ENCODE measurements around the gene ZNF14. TPM values are rescaled to one million over a fixed set of nuclear protein-coding genes. Genes with fewer than 3 reads are reported as not detected.
A peak's percentile ranks its signal among the peaks of the same experiment; 100 is the strongest.
"Not testable (repeated sequence)": the region's sequence is repeated elsewhere in the genome, so short reads cannot be mapped to it uniquely, and the experiment has no call there.

ZNF14 gene
- 3.6 TPM for total RNA-seq
- long read RNA-seq, partial matches to known transcripts: 1 of 4 reads
- long read RNA-seq, other reads (novel, unspliced or antisense): 0 of 4 reads

DNA sequence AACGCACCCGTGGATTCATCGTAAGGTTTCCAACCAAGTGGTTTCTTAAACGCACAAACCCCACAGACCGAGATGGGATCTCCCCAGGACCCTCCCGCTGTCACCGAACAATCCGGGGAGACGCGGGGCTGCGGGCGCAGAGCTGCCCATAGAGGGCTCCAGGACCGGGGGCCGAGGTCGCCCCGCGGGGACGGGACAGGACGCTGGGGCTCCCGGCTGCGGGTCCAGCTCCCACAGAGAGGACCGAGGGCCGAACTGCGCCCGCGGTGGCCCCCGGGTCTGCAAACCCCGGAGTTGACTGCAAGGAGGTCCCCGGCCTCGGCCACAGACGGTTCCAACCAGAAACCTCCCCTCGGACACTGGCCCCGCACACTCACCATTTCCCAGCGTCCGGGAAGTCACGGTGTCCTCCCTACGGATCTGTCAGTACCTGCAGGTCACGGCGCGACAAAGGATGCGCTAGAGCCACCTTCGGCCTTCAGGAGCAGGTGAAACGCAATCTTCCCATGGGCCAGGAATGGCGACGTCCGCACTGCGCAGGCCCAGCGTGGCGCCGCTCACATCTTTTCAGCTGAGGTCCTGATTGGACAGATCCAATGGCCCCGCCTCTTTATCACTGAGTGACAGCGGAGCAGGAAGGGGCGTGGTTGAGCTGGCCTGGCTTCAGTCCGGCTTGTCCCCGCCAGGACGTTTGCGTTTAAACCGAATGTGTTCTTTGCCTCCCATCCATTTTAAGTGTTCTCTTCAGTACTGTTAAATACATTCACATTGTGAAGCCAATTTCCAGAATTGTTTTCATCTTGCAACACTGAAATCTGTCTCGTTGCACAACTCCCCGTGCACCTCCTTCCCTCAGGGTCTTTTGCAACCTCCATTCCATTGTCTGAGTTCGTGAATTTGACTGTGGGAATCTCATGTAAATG, at the start of gene ZNF14:
ZNF14 (minus strand) TSS at position 534 of the 923 bp plus-strand sequence; CDS start at position 380, 154 bp downstream.
- DNase-seq (peak; percentile 93), ATAC-seq (peak; percentile 100)
- intact Hi-C loops (cut with micrococcal nuclease): no loop called here

DNA sequence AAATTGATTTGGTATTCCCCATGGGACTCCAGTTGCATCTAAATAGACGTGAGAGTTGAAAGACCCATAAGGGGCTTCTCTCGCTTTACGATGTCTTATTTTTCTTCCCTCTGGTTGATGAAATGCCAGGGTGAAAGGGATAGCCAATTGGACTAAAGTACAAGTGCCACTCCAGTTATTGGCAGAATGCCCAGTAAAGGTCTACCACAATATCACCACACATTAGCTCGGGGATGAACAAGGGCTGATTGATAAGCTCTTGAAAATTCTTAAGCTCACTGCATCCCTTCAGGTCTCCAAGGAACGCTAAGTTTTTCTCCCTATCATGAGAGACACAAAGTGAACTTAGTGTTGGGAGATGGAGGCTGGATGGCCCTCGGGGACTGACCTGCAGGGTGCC, 48.9 kb upstream of the ZNF14 start:
- DNase-seq; ATAC-seq; intact Hi-C loops (cut with micrococcal nuclease): not testable (repeated sequence)

DNA sequence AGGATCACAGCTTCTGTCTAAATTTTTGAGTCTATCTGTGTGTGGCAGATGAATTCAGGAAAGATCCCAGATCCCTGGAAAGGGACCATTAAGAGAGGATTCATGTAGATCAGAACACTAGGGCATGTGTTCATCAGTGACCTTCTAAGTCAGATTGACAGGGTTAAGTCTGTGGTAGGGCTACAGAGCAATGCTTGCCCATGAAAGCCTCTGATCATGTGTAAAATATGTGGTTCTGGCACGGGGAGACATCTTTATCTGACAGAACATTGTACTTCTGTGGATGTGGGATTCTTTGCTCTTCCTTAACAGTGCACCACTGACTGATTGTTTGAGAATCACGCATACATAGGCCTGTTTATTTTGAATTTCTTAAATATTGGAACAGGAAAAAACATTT, 45.8 kb upstream of the ZNF14 start:
- ATAC-seq (no peak), DNase-seq (no peak)
- intact Hi-C loops (cut with micrococcal nuclease): no loop called here

DNA sequence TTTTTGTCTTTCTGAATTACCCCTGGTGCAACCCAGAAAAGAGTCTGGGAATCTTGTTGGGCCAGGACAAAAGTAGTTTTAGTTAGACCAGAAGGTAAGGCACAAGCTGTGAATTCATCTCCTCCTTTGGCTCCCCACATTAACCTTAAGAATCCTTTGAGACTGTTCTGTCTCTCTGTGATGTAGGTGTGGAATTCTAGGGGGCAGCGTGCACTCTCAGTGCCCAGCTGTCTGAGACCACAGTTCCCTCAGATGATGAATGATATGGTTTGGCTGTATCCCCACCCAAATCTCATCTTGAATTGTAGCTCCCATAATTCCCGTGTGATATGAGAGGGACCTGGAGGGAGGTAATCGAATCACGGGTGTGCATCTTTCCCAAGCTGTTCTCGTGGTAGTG, 44.8 kb upstream of the ZNF14 start:
- DNase-seq (no peak), ATAC-seq (no peak)
- intact Hi-C loops (cut with micrococcal nuclease): no loop called here

DNA sequence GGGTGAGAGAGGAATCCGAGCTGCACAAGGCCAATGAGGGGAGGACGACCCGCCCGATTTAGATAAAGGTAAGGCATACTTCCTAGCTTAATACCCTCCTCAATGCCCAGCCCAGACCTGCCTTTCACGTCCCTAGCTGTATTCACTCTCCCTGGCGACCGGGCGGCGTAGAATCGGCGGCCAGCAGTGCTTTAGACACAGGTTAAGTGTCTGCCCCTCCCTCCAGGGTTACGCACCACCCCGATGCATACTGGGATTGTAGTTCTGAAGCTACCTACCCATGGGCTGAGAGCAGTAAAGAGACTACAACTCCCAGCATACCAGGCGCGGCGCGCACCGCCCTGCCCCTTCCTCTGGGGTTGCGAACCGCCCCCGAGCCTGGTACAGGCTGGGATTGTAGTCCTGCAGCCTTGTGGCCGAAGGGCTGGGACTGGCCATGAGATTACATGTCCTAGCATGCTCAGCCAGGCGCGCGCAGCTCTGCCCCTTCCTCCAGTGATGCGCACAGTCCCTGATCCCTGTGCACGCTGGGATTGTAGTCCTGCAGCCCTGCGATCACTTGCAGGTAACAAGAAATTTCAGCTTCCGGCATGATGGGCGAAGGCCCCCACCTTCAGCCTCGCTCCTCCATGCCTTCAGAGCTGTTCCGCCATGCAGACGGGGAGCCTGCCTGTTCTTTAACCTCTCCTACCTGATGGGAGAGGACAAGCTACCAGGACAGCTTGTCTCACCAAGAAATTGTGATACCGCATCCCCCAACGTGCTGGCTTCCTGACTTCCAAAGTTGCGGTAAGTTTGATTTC, 43.5 kb upstream of the ZNF14 start:
- ATAC-seq: peak; percentile 100
- intact Hi-C loops (cut with micrococcal nuclease): no loop called here
- DNase-seq: peak; percentile 98

DNA sequence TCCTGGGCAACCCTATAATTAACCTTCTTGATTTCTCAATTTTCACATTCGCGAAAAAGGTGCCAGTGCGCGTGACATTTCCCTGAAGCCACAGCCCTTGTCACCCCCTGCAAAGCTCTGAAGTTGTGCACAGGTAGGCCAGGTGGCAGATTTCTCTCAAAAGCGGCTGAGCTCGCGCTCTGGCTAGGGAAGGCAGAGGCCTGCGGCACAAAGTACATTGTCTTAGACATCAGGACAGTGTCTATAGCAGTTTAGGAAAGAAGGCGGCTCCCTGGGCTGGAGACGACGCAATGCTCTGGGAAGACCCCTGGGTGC, 42.9 kb upstream of the ZNF14 start:
- intact Hi-C loops (cut with micrococcal nuclease): no loop called here
- no peak for DNase-seq
- ATAC-seq: no peak

DNA sequence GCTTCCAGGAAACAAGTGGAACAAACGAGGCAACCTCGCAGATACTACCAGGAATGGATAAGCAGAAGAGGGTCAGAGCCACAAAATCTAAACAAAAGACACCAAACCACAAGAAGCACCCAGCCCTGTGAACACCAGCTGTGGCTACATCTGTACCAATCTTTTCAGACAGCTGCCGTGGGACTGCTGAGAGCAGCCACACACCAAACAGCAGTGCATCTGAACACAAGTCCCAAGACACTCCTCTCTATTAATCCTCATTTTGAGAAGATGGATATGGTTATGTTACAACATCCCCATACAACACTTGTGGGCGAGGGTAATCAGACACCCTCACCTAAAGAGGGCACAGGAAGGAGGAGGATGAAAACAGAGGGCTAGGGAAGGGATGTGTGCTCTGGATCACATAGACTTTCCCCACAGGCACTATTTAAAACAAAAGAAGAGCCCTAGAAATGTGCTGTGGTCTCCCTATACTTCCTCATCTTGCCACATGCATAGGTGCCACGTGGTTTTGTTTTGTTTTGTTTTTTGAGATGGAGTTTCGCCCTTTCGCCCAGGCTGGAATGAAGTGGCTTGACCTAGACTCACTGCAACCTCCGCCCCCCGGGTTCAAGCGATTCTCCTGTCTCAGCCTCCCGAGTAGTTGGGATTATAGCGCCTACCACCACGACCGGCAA, 41.6 kb upstream of the ZNF14 start:
- DNase-seq (no peak), ATAC-seq (no peak)
- intact Hi-C loops (cut with micrococcal nuclease): no loop called here

DNA sequence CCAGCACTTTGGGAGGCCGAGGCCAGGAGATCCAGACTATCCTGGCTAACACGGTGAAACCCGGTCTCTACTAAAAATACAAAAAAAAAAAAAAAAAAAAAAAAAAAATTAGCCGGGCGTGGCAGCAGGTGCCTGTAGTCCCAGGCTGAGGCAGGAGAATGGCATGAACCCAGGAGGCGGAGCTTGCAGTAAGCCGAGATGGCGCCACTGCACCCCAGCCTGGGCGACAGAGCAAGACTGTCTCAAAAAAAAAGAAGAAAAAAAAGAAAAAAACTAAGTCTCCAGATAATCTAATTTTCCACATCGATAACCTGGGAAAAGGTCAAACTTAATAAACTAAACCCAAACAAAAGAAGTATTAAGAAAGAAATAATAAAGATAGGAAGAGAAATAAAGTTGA, 39.1 kb upstream of the ZNF14 start:
- not testable (repeated sequence) for DNase-seq, ATAC-seq

DNA sequence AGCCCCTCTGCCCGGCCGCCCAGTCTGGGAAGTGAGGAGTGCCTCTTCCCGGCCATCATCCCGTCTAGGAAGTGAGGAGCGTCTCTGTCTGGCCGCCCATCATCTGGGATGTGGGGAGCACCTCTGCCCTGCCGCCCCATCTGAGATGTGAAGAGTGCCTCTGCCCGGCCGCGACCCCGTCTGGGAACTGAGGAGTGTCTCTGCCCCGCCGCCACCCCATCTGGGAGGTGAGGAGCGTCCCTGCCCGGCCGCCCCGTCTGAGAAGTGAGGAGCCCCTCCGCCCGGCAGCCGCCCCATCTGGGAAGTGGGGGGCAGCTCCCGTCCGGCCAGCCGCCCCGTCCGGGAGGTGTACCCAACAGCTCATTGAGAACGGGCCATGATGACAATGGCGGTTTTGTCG, 37.1 kb upstream of the ZNF14 start:
- DNase-seq; ATAC-seq; intact Hi-C loops (cut with micrococcal nuclease): not testable (repeated sequence)

More for the DNA sequence above, 39.1 kb upstream of the ZNF14 start:
- intact Hi-C loops (cut with micrococcal nuclease): not testable (repeated sequence)

DNA sequence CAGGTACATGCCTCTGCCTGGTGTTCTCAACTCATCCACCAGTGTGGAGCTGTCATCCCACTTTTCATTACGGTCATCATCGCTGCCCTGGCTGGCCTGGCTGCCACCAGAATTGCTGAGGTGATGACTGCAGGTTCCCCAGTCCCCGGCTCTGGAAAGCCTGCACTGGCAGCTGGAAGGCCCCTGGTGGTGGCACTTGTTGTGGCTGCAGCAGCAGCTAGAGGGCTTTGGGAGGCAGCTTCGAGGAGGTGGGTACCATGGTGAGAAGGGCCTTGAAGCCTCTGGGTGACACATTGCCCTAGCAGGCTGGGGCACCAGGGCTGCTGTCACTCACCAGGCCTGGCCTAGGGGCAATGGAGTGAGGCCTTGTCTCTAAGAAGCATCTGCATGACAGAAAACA, 25.3 kb upstream of the ZNF14 start:
- intact Hi-C loops (cut with micrococcal nuclease): no loop called here
- ATAC-seq: no peak
- DNase-seq: no peak

DNA sequence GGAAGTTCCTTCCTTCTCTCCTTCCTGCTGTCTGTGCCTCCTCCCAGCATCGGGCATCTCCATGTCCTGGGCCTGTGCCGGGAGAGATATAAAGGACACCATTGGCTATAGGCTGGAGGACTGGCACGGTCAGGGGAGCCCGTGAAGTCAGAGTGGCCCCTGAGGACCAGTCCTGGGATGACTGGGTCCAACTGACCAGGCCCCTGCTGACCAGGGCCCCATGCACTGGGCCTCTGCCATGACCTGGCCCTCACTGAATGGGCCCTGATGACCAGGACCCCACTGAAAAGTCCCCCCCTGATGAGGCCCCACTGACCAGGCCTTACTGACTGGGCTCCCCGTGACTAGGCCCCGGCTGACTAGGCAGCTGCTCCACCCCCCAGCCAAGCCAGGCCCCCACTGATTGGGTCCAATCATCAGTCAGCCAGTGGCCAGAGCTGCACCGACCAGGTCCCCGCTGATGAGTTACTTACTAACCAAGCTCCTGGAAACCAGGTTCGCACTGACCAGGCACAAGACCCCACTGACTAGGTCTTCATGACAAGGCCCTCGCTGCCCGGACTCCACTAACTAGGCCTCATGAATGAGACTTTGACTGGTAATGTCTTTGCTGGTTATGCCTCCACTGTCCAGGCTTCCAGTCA, 20.0 kb upstream of the ZNF14 start:
- DNase-seq (no peak), ATAC-seq (no peak)
- intact Hi-C loops (cut with micrococcal nuclease): no loop called here

DNA sequence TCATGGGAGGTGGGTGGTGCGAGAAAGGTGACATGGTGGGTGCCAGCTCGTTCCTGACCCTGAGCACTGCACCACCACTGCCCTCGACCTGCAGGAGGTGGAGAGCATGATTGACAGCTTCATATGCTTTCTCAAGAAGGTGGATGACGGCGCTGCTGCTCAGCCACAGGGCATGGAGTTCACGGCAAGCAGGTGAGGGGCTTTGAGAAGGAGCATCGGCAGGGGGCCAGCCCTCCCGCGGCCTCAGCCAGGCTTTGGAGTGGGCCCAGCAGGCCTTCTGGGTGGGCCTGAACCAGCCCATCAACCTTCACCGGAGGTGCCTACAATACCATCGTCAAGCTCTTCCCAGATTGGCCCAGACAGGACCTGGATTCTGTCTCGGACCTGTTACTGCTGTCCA, 18.9 kb upstream of the ZNF14 start:
- DNase-seq: no peak
- intact Hi-C loops (cut with micrococcal nuclease): no loop called here
- ATAC-seq: no peak

DNA sequence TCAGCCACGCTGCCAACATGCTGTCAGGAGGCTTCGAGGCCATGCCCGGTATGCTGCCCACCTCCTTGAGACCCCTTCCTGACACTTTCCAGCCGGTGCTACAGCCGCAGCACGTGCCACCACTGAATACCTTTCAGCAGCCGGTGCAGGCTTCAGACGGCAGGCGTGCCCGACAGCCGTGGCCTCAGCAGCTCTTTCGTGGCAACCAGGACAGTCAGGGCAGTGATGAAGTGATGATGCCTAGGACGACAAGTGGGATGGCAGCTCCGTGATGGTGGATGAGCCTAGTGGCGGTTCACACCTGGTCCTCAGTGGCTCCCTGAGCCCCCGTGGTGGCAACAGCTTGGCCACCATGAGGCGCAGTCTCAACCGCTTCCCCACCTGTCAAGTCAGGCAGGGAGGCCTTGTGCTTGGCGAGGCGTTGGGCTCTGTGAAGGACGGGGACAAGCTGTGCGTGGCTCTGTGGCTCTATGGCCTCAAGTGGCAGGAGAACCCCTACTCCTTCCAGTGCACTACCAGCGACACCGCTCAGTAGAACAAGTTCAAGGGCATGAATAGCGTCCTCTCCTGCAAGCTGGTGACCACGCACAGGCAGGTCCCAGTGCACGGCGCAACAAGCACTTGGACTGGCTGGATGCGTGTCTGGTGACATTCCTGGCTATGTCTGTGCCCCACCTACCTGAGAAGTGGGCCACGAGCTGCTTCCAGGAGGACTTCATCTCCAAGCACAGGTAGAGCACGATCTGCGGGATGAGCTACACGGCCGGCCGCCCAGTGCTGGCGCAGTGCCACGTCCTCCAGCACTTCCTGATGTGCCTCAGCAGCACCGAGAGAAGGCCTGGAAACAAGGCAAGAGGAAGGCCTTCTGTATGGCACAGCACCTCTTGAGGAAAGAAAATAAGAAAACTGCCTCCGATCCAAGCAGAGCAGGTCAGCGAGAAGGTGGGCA, 18.2 kb upstream of the ZNF14 start:
- DNase-seq: no peak

DNA sequence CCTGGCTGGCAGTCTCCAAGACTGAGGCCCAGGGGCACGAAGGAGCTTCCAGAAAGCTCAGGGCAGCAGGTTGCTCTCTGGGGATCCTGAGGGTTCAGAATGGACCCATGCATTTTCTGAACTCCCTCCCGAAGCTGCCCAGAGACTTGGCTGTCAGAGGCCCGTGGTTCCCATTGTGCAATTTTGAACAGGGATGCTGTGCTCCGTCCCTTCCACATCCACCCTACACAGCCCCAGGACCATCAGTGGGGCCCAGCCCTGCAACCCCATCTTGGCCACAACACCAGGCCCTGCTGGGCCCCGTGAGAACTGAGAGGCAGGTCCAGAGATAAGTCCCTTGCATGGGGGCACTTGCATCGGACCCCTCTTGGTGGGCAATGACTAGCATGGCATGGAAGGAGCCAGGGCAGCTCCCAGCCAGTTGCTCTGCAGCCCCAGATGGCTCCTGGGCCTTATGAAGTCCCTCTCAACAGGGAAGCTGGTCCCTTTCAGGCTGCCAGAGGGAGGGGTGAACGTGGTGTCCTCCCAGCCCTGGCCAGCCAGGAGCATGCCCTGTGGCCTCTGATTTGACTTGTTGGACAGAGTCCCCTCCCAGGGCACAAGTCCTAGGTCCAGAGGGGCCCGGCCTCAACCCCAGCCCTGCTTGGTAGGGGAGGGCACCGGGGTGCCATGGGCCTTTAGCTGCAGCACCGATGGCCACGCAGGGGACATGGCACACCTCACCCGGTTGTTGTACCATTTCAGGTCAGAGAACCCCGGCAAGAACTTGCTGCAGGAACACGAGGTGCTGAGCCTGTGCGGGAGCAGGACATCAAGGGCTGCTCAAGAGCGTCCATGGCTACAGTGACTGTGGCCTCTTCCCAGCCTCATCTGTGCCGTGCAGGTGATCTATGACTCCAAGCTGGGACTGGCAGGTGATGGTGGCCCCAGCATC, 17.3 kb upstream of the ZNF14 start:
- intact Hi-C loops (cut with micrococcal nuclease): no loop called here
- ATAC-seq (no peak), DNase-seq (no peak)

More for the DNA sequence above, 18.2 kb upstream of the ZNF14 start:
- intact Hi-C loops (cut with micrococcal nuclease): no loop called here
- no peak for ATAC-seq

DNA sequence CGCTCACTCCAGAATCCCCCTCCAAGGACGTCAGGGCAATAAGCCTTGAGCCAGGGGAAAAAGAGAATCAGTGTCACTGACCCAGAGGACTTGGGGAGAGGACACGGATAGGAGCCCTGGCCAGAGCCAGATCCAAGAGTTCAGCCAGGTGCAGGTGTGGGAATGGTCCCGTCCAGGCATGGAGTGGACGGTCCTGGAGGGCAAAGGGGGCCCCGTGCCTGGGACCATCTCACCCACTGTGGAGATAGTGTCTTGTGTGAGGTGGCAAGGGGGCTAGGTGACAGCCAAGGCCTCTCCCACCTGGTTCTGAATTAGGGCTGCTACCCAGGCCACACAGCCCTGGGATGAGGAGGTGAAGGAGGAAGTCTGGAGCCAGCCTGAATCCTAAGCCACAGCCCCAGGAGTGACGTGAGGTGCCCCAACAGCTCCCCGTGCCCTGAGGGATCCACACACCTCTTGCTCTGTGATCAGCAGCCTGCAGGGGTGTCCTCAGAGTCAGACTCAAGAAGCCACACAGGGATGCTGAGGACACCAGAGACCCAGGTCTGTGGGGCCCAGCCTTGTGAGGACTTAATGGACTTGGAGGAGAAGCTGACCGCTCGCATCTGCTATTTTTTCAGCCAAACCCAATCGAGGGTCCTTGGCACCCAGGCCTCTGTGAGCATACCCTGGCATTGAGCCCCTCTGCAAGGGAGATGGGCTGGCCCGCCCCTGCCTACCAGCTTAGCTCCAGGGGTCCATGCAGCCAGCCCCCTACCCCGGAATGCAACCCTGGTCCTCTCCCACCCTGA, 16.4 kb upstream of the ZNF14 start:
- ATAC-seq (no peak), DNase-seq (no peak)
- intact Hi-C loops (cut with micrococcal nuclease): no loop called here

DNA sequence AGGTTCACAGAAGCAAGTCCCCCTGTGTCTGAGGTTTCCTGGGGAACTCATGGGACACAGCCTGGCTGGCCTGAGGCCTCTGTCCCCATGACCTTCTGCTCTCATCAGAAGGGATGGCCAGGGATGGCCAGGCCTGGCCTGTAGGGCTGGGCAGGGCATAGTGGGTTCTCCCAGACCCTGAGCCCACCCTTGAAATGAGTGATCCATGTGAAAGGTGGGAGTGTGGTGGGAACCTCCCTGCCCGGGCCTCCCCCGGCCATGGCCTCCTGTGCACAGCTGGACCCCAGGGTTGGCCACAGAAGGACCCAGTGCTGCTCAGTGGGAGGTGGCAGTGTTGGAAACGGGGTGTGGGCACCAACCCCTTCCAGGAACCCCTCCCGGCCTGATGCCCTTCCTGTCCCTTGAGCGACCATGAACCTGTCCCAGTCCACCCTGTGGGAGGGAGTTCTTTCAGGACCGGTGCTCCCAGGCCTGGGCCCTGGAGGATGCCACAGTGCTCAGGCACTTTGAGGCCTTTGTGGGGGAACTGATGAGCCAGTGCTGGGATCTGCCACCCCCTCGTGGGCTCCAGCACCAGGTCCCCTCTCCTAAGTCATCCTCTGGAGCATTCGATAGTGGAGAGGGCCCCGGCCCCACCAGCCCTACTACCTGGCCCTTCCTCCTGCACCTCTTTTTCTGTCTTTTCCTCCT, 15.5 kb upstream of the ZNF14 start:
- ATAC-seq: no peak
- intact Hi-C loops (cut with micrococcal nuclease): no loop called here
- DNase-seq: no peak
